OCI-LY3 (cell line): ENCODE results near the gene SWT1.

Experiments used
- CTCF ChIP-seq: fragments of 200-600, 300-600 bp; sonication (generic); IDR thresholded peaks from 2 replicates; pipeline ENCODE4 v1.5.1; 2014; ENCODE audit warnings: antibody characterized with exemption, low read length, low read depth
- EZH2phosphoT487 ChIP-seq: fragments of 200-600 bp; shearing (Covaris generic); IDR thresholded peaks from 2 replicates; pipeline ENCODE4 v1.6.1; 2018; ENCODE audit warnings: antibody characterized with exemption, mixed run types, low read depth

DNA sequence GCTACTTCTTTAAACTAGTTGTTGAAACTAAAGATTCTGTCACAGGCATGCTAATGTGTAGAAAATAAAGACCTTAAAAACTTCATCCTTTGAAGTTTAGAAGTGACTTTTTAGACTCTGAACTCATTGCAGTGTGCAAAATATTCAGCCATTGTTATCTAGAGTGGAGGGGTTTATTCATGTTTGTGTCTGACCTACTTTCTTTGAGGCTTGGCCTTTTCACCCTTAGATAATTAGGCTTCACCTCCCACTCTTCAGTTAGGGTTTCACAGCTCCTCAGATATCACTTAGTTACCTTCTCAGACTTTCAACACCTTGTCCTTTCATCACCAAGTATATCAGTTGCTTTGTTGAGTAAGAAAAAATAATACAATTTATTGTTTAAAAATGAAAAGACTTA, 84.2 kb downstream of the SWT1 start:
- TF ChIP-seq CTCF (no peak), EZH2phosphoT487 (no peak)
